ENCODE data around the gene GMCL2.

The GMCL2 gene

GRCh38 chr5:178227138-178227659 lies 40.0 kb upstream of the GMCL2 start:
- H3K9me3 Mint-ChIP-seq = no peaks in the 10 kb centered on the region
- peak overlapping the region; percentile 15 for H3K4me3 Mint-ChIP-seq
- H3K36me3 Mint-ChIP-seq = peaks cover 20% of the 10 kb centered on the region
- peaks cover 61% of the 10 kb centered on the region for H3K4me1 Mint-ChIP-seq
- H3K27me3 Mint-ChIP-seq = no peaks in the 10 kb centered on the region
- H3K27ac Mint-ChIP-seq = peak overlapping the region; percentile 68

DNA sequence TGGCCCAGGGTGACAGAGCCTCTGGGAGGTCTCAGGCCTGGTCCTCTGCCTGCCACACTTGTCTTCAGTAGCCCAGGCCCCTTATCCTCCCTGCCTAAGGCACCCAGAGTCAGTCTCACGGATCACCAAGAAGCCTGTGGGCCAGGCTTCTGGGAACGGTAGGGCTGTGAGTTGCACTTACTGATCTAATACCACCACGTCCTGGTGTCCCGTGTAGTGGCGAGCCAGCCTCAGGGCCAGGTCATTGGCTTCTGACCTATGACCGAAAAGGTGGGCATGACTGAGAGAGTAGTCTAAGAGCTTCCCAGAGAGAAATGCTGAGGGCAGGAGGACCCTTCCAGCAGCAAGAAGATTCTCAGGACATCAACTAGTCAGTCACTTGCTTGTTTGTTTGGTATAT lies 38.0 kb upstream of the GMCL2 start:
- Mint-ChIP-seq H3K4me3 (no peak overlapping the region), H3K4me1 (peaks cover 66% of the 10 kb centered on the region), H3K36me3 (peaks cover 18% of the 10 kb centered on the region)

GRCh38 chr5:178224403-178224802 lies 37.2 kb upstream of the GMCL2 start:
- Mint-ChIP-seq H3K9me3 (no peaks in the 10 kb centered on the region), H3K4me1 (peaks cover 58% of the 10 kb centered on the region), H3K36me3 (peaks cover 15% of the 10 kb centered on the region), H3K4me3 (no peak overlapping the region), H3K27ac (no peak overlapping the region), H3K27me3 (no peaks in the 10 kb centered on the region)

More for the DNA sequence above, 38.0 kb upstream of the GMCL2 start:
- no peaks in the 10 kb centered on the region for H3K27me3 Mint-ChIP-seq
- H3K27ac Mint-ChIP-seq = no peak overlapping the region
- H3K9me3 Mint-ChIP-seq = no peaks in the 10 kb centered on the region

DNA sequence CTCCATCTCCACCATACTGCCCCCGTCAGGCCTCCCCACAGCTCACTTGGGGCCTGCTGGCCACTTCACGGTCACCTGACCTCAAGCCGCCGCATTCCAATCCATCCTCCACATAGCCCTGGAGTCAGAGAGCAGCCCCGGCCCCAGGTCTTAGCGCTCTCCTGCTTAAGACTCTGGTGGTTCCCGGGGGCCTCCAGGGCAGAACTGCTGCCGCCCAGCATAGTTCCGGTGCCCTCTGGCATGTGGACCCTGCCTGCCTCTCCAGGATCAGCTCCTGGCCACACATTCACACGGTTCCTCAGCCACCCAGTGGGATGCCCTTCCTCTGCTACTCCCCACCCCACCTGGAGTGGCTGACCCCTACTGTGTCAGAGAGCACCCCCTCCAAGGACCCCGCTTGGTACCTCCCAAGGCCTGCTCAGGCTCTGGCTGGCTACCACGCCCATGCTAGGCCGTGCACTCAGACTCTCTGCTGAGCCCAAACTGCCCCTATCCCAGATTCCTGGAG lies 36.7 kb upstream of the GMCL2 start:
- Mint-ChIP-seq H3K27me3 (no peaks in the 10 kb centered on the region), H3K4me3 (no peak overlapping the region), H3K36me3 (peaks cover 15% of the 10 kb centered on the region), H3K4me1 (peaks cover 58% of the 10 kb centered on the region), H3K27ac (peak overlapping the region; percentile 30), H3K9me3 (no peaks in the 10 kb centered on the region)

GRCh38 chr5:178223196-178223773 lies 36.1 kb upstream of the GMCL2 start:
- Mint-ChIP-seq H3K4me1 (peaks cover 54% of the 10 kb centered on the region), H3K36me3 (peaks cover 15% of the 10 kb centered on the region), H3K27ac (peak overlapping the region; percentile 30), H3K9me3 (no peaks in the 10 kb centered on the region), H3K27me3 (no peaks in the 10 kb centered on the region), H3K4me3 (no peak overlapping the region)

DNA sequence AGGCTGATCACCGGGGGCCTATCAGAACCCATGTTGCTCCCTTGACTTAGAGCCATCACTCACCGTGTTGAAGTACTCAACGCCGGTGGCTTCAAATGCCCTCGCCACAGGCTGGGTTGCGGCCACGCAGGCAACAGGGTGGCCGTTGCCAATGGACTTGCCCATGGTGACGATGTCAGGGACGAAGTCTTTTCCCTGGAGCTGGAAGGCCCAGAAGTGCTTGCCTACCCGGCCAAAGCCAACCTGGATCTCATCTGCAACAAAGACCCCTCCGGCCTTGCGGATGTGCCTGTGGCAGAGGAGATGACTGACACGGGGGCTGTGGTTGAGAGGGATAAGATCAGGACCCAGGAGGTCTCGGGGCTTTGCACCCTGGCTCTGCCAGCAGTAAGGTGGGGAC lies 35.1 kb upstream of the GMCL2 start:
- Mint-ChIP-seq H3K4me1 (peaks cover 44% of the 10 kb centered on the region), H3K36me3 (peaks cover 7% of the 10 kb centered on the region), H3K27ac (no peak overlapping the region), H3K9me3 (no peaks in the 10 kb centered on the region), H3K27me3 (no peaks in the 10 kb centered on the region), H3K4me3 (no peak overlapping the region)

GRCh38 chr5:178221853-178222252 lies 34.7 kb upstream of the GMCL2 start:
- Mint-ChIP-seq H3K27ac (no peak overlapping the region), H3K27me3 (no peaks in the 10 kb centered on the region), H3K4me3 (no peak overlapping the region), H3K9me3 (no peaks in the 10 kb centered on the region), H3K36me3 (peaks cover 6% of the 10 kb centered on the region), H3K4me1 (peaks cover 41% of the 10 kb centered on the region)

- Mint-ChIP-seq H3K9me3 (no peaks in the 10 kb centered on the region), H3K4me3 (no peak overlapping the region), H3K4me1 (peaks cover 44% of the 10 kb centered on the region), H3K27ac (peak overlapping the region; percentile 79), H3K27me3 (no peaks in the 10 kb centered on the region), H3K36me3 (peaks cover 8% of the 10 kb centered on the region)
These were observed 34.1 kb upstream of the GMCL2 start for GRCh38 chr5:178221282-178221681.

DNA sequence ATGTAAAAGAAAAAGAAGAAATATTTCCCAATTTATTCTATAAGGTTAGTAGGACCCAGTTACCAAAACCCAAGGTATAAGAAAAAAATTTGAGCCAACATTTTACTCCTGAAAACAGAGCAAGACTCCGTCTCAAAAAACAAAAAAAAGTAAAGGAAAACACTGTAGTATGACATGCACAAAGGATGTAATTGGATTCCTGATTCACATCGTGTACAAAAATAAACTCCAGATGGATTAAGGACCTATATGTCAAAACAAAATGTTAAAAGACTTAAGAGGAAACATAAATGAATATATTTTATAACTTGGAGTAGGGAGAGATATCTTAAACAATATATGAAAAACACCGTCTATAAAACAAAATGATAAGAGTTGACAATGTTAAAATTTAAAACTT lies 31.7 kb upstream of the GMCL2 start:
- Mint-ChIP-seq H3K4me3 (no peak overlapping the region), H3K4me1 (peaks cover 46% of the 10 kb centered on the region), H3K9me3 (no peaks in the 10 kb centered on the region), H3K27me3 (no peaks in the 10 kb centered on the region), H3K27ac (no peak overlapping the region), H3K36me3 (peaks cover 10% of the 10 kb centered on the region)

- H3K4me3 Mint-ChIP-seq = no peak overlapping the region
- H3K27me3 Mint-ChIP-seq = no peaks in the 10 kb centered on the region
- peaks cover 47% of the 10 kb centered on the region for H3K4me1 Mint-ChIP-seq
- H3K9me3 Mint-ChIP-seq = no peaks in the 10 kb centered on the region
- peaks cover 12% of the 10 kb centered on the region for H3K36me3 Mint-ChIP-seq
- no peak overlapping the region for H3K27ac Mint-ChIP-seq
These were observed 31.1 kb upstream of the GMCL2 start for GRCh38 chr5:178218237-178218776.

DNA sequence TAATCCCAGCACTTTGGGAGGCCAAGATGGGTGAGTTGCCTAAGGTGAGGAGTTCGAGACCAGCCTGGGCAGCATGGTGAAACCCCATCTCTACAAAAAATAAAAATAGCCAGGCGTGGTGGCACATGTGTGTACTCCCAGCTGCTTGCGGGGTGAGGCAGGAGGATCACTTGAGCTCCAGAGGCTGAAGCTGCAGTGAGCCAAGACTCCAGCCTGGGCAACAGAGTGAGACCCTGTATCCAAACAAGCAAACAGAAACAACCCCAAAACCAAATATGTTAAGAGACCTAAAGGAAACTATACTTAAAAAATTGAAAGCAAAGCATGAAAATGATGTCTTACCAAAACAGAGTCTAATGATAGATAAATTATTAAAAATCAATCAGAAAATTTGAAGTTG lies 29.6 kb upstream of the GMCL2 start:
- H3K27ac Mint-ChIP-seq = peak overlapping the region; percentile 41
- H3K4me3 Mint-ChIP-seq = no peak overlapping the region
- H3K36me3 Mint-ChIP-seq = peaks cover 12% of the 10 kb centered on the region
- H3K27me3 Mint-ChIP-seq = no peaks in the 10 kb centered on the region
- H3K9me3 Mint-ChIP-seq = no peaks in the 10 kb centered on the region
- peaks cover 37% of the 10 kb centered on the region for H3K4me1 Mint-ChIP-seq

DNA sequence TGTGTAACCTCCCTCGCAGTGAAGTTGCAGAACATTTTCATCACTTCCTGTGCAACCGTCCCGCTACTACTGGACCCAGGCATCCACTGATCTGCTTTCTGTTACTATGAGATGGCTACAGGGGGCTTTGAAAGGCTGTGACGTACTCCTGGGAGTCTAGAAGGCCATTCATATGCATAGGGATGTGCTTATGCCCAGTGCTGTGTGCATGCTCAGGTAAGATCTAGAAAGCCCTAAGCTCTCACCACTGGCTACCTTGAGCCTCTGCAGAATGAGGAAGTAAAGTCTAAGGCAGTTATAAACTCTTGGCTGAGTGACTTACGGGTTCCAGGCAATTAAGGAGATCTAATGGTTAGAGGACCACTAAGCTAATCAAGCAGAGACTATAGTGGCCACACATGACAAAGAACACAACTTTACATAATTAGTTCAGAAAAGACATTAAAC lies 28.9 kb upstream of the GMCL2 start:
- Mint-ChIP-seq H3K27ac (peak overlapping the region; percentile 73), H3K27me3 (no peaks in the 10 kb centered on the region), H3K9me3 (no peaks in the 10 kb centered on the region), H3K4me3 (no peak overlapping the region), H3K4me1 (peaks cover 30% of the 10 kb centered on the region), H3K36me3 (peaks cover 12% of the 10 kb centered on the region)

DNA sequence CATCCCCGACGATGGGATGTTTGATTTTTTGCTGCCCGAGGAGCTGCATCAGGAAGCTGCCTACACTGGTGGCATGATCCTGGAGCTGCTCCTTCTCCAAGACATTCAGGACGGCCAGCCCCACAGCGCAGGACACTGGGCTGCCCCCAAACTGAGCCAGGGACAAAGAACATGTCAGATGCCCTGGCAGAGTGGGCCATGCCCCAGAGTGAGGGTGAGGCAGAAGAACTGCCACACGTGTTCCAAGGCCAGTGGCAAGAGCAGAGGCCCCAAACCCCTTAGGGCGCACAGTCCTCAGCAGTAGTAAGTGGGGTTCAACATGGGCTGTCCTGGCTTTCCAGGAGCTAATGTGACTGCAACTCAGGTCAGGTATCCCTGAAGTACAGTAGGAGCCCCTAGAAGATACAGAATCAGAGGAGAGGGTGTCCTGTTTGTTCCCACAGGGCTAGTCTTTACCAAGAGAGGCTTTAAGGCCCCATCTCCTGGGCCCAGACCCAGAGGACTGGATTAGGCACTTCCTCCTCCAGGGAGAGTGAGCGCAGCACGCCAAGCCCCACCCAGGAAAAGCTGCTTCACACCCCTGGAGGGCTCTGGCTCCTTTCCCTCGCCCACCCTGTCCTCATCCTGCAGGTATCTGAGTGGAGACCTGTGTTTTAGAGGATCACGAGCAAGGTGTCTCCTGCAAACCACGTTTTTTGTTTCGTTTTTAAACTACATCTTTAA lies 28.3 kb upstream of the GMCL2 start:
- H3K36me3 Mint-ChIP-seq = peaks cover 8% of the 10 kb centered on the region
- no peak overlapping the region for H3K27ac Mint-ChIP-seq
- no peak overlapping the region for H3K4me3 Mint-ChIP-seq

GRCh38 chr5:178214160-178214803 lies 27.1 kb upstream of the GMCL2 start:
- Mint-ChIP-seq H3K9me3 (no peaks in the 10 kb centered on the region), H3K36me3 (peaks cover 9% of the 10 kb centered on the region), H3K27me3 (no peaks in the 10 kb centered on the region), H3K4me3 (no peak overlapping the region), H3K4me1 (peaks cover 32% of the 10 kb centered on the region), H3K27ac (peak overlapping the region; percentile 51)

More for the DNA sequence above, 28.3 kb upstream of the GMCL2 start:
- Mint-ChIP-seq H3K4me1 (peaks cover 24% of the 10 kb centered on the region), H3K9me3 (no peaks in the 10 kb centered on the region), H3K27me3 (no peaks in the 10 kb centered on the region)

DNA sequence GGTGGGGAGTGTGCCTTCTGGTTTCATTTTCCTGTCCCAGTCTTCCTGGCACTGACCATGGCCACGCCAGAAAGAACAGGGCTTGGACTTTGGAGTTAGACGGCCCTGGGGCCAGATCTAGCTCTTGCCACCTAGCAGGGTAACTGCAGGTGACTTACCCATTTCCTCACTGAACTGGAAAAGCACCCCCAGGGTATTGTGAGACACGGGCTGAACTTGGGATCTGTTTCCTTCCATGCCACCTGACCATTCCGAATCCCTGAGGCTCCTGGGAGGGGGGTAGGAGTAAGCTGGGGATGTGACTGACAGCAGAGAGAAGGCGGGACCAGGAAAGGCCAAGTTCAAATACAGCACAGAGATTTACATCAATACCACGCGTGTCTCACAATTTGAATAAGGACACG lies 26.6 kb upstream of the GMCL2 start:
- Mint-ChIP-seq H3K27me3 (no peaks in the 10 kb centered on the region), H3K4me3 (no peak overlapping the region), H3K27ac (peak overlapping the region; percentile 70), H3K9me3 (no peaks in the 10 kb centered on the region), H3K36me3 (peaks cover 10% of the 10 kb centered on the region), H3K4me1 (peaks cover 32% of the 10 kb centered on the region)
